Stimulated activated CD4-positive, alpha-beta T cell treated with anti-CD3 and anti-CD28 coated beads, Interleukin-15, amount 100 ng/mL, for 24 hours (primary cell): ENCODE data around the gene KCNJ6.

ENCODE experiments used
- DNase-seq: peaks from one replicate; pipeline ENCODE4 v3.0.0-alpha.2; 2020

Gene KCNJ6

GRCh38 chr21:37562920-37563640 is 353.2 kb downstream of the KCNJ6 start:
- DNase-seq: no peak

GRCh38 chr21:37561941-37562919 is 354.0 kb downstream of the KCNJ6 start:
- no peak for DNase-seq

- no peak for DNase-seq
Measured at GRCh38 chr21:37561506-37561905, 354.8 kb downstream of the KCNJ6 start.

GRCh38 chr21:37560385-37560784 is 355.9 kb downstream of the KCNJ6 start:
- DNase-seq: no peak

- DNase-seq: no peak
Measured at GRCh38 chr21:37558676-37559211, 357.5 kb downstream of the KCNJ6 start.
